Pancreas (tissue), 10 donors: ENCODE data around the gene NASP. TPM values are rescaled to one million over a fixed set of nuclear protein-coding genes. Genes with fewer than 3 reads are reported as not detected.

ENCODE experiments used
- ATAC-seq, 4 donors: fragments of 200-7000 bp; cut with Tn5 transposase; one replicate each; pipeline versions ENCODE4 v1.8.0 to v1.9.1; 2020; ENCODE audit warnings: mild to moderate bottlenecking in 4 of 4, moderate library complexity in 4 of 4
- DNase-seq, 6 donors: peaks; one replicate each; pipeline ENCODE4 v3.0.0-alpha.2; 2020
- FAIRE-seq: peaks from 2 replicates; lab custom pipeline; 2012; peaks lifted over from hg19 to GRCh38; lab: Jason Lieb, UNC
- H3K27ac ChIP-seq, 4 donors: fragments of 200-600 bp; sonication (generic); 1 replicate in 3 of 4; 2 replicates in 1 of 4; pipeline versions ENCODE4 v1.5.0 to v1.8.0; 2020
- H3K27me3 ChIP-seq, 4 donors: fragments of 200-600 bp; one replicate each; pipeline ENCODE4 v1.8.0; 2021
- H3K36me3 ChIP-seq, 3 donors: fragments of 200-600 bp; sonication (generic) in 1 of 3; one replicate each; pipeline versions ENCODE4 v1.5.0 to v1.8.0; 2020 to 2021
- H3K4me1 ChIP-seq, 3 donors: fragments of 200-600 bp; one replicate each; pipeline ENCODE4 v1.8.0; 2021
- H3K4me3 ChIP-seq, 4 donors: fragments of 200-600 bp; sonication (generic) in 2 of 4; one replicate each; pipeline versions ENCODE4 v1.5.0 to v1.8.0; 2020 to 2021
- H3K9me3 ChIP-seq, 4 donors: fragments of 200-600 bp; one replicate each; pipeline ENCODE4 v1.8.0; 2021
- WGBS, 2 donors: extraction: QIAGEN DNeasy Blood & Tissue Kit; methylation state at CpG; one replicate each; pipeline ENCODE4 v1.1.7; 2013; 5-methylcytosine and 5-hydroxymethylcytosine counted together
- intact Hi-C, 3 donors: fragments of 100-400 bp; cut with DNase I; formaldehyde crosslinking; loops; one replicate each; pipeline versions ENCODE4 v1.11.1 to v1.14.2; 2022
- polyA plus RNA-seq, 2 donors: library from polyadenylated mRNA; stranded (reverse); fragments of 200-250 nt; gene quantifications; one replicate each; pipeline ENCODE4 v1.2.3, GENCODE V29; 2013
- total RNA-seq, 6 donors: library from RNA; stranded (reverse); fragmentation: NEBNext Ultra II Directional in 4 of 6; extraction: Animal tissue kit (Norgen Biotek cat#: 25700) in 4 of 6; gene quantifications; one replicate each; pipeline versions ENCODE4 v1.2.1 to v1.2.4, GENCODE V29; 2021 to 2023
- TF ChIP-seq, protein P1 (sequence below), 4 donors: fragments of 200-600 bp; sonication (generic) in 3 of 4; IDR thresholded peaks; one replicate each; pipeline versions ENCODE4 v1.5.0 to v1.8.0; 2021; ENCODE audit warnings: antibody characterized with exemption in 4 of 4
- donor health status: healthy with polysubstance abuse.
- donor health status: DM: no; HTN: no; CAD: no; lungs with moderate emphysema.
- donor health status: DM: no; HTN: no; CAD: no.
- donor health status: control.
- donor health status: control.
- donor health status: Bipolar disorder and iron deficiency.
- donor health status: DM: yes; HTN: yes; CAD: no.
- donor health status: DM: no; HTN: no; CAD: no.
- donor health status: DM: no; HTN: no; CAD: no.
- donor health status: DM: yes; HTN: yes; CAD: no.

NASP gene
- total and polyA plus RNA-seq, 8 donors, result 14.5 to 113 (median 25.3) TPM

DNA sequence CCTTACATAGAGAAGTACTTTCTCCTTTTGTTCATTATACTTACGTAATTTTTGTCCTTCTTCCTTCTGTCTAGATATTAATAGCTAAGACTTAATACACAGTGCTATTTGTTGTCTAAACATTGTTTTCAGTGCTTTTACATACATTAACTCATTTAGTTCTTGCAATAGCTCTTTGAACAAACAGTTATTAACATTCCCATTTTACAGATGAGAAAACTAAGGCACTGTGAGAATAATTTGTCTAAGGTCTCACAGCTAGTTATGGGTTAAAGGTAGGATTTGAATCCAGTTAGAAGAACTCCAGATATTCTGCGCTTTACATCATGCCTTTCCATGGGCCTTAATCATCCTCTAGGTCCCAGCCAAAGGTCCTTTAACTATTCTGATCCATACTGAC lies 20.4 kb downstream of the NASP start:
- FAIRE-seq (no peak), ATAC-seq (no peak), DNase-seq (no peak)
- no peak overlapping the region for H3K4me3 ChIP-seq
- no peaks in the 10 kb centered on the region for H3K27me3 ChIP-seq
- no peaks in the 10 kb centered on the region for H3K4me1 ChIP-seq
- peaks cover 0 to 12% (median 3%) of the 10 kb centered on the region in 3 donors for H3K36me3 ChIP-seq
- 97 to 99% methylated on average over 2 of the region's 2 CpGs for WGBS, 2 donors
- no peak overlapping the region for H3K27ac ChIP-seq
- H3K9me3 ChIP-seq, result no peaks in the 10 kb centered on the region
- intact Hi-C loops, result no loop called here
- TF ChIP-seq, protein P1, sequence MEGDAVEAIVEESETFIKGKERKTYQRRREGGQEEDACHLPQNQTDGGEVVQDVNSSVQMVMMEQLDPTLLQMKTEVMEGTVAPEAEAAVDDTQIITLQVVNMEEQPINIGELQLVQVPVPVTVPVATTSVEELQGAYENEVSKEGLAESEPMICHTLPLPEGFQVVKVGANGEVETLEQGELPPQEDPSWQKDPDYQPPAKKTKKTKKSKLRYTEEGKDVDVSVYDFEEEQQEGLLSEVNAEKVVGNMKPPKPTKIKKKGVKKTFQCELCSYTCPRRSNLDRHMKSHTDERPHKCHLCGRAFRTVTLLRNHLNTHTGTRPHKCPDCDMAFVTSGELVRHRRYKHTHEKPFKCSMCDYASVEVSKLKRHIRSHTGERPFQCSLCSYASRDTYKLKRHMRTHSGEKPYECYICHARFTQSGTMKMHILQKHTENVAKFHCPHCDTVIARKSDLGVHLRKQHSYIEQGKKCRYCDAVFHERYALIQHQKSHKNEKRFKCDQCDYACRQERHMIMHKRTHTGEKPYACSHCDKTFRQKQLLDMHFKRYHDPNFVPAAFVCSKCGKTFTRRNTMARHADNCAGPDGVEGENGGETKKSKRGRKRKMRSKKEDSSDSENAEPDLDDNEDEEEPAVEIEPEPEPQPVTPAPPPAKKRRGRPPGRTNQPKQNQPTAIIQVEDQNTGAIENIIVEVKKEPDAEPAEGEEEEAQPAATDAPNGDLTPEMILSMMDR (IDR thresholded peaks at IDR 0.05), result no peak

DNA sequence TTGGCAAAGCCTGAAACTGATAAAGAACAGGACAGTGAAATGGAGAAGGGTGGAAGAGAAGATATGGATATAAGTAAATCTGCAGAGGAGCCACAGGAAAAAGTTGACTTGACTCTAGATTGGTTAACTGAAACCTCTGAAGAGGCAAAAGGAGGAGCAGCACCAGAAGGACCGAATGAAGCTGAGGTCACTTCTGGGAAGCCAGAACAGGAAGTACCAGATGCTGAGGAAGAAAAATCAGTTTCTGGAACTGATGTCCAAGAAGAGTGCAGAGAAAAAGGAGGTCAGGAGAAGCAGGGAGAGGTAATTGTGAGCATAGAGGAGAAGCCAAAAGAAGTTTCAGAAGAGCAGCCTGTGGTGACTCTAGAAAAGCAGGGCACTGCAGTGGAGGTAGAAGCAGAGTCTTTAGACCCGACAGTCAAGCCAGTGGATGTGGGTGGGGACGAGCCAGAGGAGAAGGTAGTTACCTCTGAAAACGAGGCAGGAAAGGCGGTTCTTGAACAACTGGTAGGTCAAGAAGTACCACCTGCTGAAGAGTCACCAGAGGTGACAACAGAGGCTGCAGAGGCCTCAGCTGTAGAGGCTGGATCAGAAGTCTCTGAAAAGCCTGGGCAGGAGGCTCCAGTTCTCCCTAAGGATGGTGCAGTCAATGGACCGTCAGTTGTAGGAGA lies 23.7 kb downstream of the NASP start:
- Histone ChIP-seq H3K4me3 (no peak overlapping the region), H3K36me3 (peaks cover 0 to 12% (median 3%) of the 10 kb centered on the region in 3 donors), H3K4me1 (no peaks in the 10 kb centered on the region), H3K27me3 (no peaks in the 10 kb centered on the region), H3K27ac (no peak overlapping the region), H3K9me3 (no peaks in the 10 kb centered on the region)
- 69 to 89% methylated on average over 6 of the region's 6 CpGs for WGBS, 2 donors
- FAIRE-seq (no peak), DNase-seq (no peak), ATAC-seq (peak in 1 of 4 donors; percentile 40)
- intact Hi-C loops, result no loop called here
- TF ChIP-seq, protein P1 (IDR thresholded peaks at IDR 0.05), result no peak

DNA sequence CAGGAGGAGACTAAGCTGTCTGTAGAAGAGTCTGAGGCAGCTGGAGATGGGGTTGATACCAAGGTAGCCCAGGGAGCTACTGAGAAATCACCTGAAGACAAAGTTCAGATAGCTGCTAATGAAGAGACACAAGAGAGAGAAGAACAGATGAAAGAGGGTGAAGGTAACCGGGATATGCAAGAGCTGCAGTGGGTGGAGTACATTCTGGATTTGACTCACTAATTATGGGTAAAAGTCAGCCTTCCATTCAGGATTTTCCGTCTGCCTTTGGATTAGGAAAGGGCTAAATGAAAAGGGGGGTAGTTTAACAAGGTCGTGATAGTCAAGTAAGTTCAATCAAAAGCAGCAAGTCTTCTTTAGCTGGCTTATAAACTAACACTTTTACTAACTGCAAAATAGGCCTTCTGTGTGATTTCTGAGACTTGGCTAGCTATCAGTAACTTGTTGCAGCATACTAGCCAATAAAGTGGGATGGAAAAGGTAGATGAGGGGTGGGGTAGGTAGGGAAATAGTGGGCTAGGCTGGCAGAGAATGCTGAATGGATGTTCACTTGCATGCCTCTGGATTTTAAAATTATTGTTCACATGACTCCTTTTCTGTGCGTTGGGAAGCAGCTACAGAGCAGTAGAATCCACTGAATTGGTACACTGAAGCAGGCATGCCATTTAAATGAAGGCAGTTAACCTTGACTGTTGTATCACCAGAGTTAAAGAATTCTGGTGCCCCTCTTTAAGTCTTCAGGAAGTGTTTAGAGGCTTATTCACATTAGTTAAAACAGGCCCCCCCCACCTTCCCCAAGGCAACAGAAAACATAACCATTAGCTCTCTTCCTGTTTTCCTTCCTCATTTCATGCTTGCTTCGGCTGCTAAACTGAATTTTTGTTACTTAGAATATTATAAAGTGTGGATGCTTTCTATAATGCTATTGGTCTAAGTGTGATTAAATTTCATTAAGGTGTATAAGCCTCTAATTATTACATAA lies 24.6 kb downstream of the NASP start:
- Histone ChIP-seq H3K9me3 (no peaks in the 10 kb centered on the region), H3K27ac (no peak overlapping the region), H3K4me3 (no peak overlapping the region), H3K27me3 (no peaks in the 10 kb centered on the region), H3K36me3 (peaks cover 0 to 12% (median 3%) of the 10 kb centered on the region in 3 donors), H3K4me1 (no peaks in the 10 kb centered on the region)
- TF ChIP-seq, protein P1 (IDR thresholded peaks at IDR 0.05), result no peak
- no peak for ATAC-seq
- no peak for DNase-seq
- WGBS, 2 donors, result 85 to 94% methylated on average over 5 of the region's 5 CpGs
- intact Hi-C loops, result no loop called here
- no peak for FAIRE-seq

DNA sequence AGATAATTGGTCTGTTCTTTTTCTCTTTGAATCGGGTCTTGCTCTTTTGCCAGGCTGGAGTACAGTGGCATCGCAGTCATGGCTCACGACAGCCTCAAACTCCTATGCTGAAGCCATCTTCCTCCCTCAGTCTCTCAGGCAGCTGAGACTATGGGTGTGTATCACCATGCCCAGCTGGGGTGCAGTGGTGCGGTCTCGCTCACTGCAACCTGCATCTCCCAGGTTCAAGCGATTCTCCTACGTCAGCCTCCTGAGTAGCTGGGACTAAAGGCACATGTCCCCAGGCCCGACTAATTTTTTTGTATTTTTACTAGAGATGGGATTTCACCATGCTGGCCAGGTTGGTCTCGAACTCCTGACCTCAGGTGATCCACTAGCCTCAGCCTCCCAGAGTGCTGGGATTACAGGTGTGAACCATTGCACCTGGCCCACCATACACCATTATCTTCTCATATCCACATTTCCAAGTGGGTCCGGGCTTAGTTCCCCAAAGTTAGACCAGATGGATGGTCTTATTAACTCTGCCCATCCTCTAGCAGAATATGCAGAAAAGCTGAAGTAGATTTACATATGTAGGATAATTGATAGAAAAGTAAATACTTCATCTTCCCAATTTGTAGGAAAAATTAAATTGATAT lies 26.9 kb downstream of the NASP start:
- ATAC-seq (no peak), FAIRE-seq (no peak), DNase-seq (no peak)
- H3K4me3 ChIP-seq, result no peak overlapping the region
- no peaks in the 10 kb centered on the region for H3K9me3 ChIP-seq
- intact Hi-C loops, result no loop called here
- H3K27ac ChIP-seq, result no peak overlapping the region
- WGBS, 2 donors, result 96% methylated on average over 10 of the region's 10 CpGs
- TF ChIP-seq, protein P1 (IDR thresholded peaks at IDR 0.05), result no peak
- H3K4me1 ChIP-seq, result no peaks in the 10 kb centered on the region
- H3K27me3 ChIP-seq, result no peaks in the 10 kb centered on the region
- peaks cover 0 to 25% (median 12%) of the 10 kb centered on the region in 3 donors for H3K36me3 ChIP-seq
